ENCODE data around the gene HM13.
"Not testable (repeated sequence)": the region's sequence is repeated elsewhere in the genome, so short reads cannot be mapped to it uniquely, and the experiment has no call there.

The HM13 gene

GRCh38 chr20:31593221-31594001 is 79.2 kb downstream of the HM13 start:
- DNase-seq (ENCODE audit: low spot score) = no peak

GRCh38 chr20:31594002-31594557 is 79.8 kb downstream of the HM13 start:
- no peak for DNase-seq (ENCODE audit: low spot score)

GRCh38 chr20:31594558-31595379 is 80.5 kb downstream of the HM13 start:
- DNase-seq (ENCODE audit: low spot score) = no peak

GRCh38 chr20:31595380-31595653 is 81.1 kb downstream of the HM13 start:
- DNase-seq (ENCODE audit: low spot score) = no peak

GRCh38 chr20:31595654-31596411 is 81.6 kb downstream of the HM13 start:
- no peak for DNase-seq (ENCODE audit: low spot score)

- DNase-seq (ENCODE audit: low spot score) = not testable (repeated sequence)
Observed at GRCh38 chr20:31596412-31596715, 82.1 kb downstream of the HM13 start.

GRCh38 chr20:31596831-31597480 is 82.7 kb downstream of the HM13 start:
- DNase-seq (ENCODE audit: low spot score) = no peak

GRCh38 chr20:31597481-31597855 is 83.2 kb downstream of the HM13 start:
- DNase-seq (ENCODE audit: low spot score) = no peak

- no peak for DNase-seq (ENCODE audit: low spot score)
Observed at GRCh38 chr20:31602431-31602778, 88.2 kb downstream of the HM13 start.

GRCh38 chr20:31602779-31603441 is 88.7 kb downstream of the HM13 start:
- DNase-seq (ENCODE audit: low spot score) = peak; percentile 66

GRCh38 chr20:31603822-31604566 is 89.8 kb downstream of the HM13 start:
- peak; percentile 78 for DNase-seq (ENCODE audit: low spot score)

- DNase-seq (ENCODE audit: low spot score) = no peak
Observed at GRCh38 chr20:31604567-31605030, 90.4 kb downstream of the HM13 start.

- DNase-seq (ENCODE audit: low spot score) = peak; percentile 88
Observed at GRCh38 chr20:31605031-31605901, 91.0 kb downstream of the HM13 start, which contains the start of gene ID1. Gene ID1, plus strand, starts transcription at chr20:31605289. Its CDS starts 99 bp downstream, at chr20:31605388.

- DNase-seq (ENCODE audit: low spot score) = no peak
Observed at GRCh38 chr20:31605902-31606803, 91.9 kb downstream of the HM13 start.

- no peak for DNase-seq (ENCODE audit: low spot score)
Observed at GRCh38 chr20:31606804-31607639, 92.8 kb downstream of the HM13 start.

- no peak for DNase-seq (ENCODE audit: low spot score)
Observed at GRCh38 chr20:31607640-31608250, 93.5 kb downstream of the HM13 start.

GRCh38 chr20:31608251-31608945 is 94.2 kb downstream of the HM13 start:
- DNase-seq (ENCODE audit: low spot score) = no peak
